ENCODE measurements around the gene PRELP.

GRCh38 chr1:203480525-203481084, 5.0 kb downstream of the PRELP start:
- TF ChIP-seq PRDM10 (tag by site-specific recombination; IDR thresholded peaks at IDR 0.05) (no peak), ZNF416 (tag by site-specific recombination; IDR thresholded peaks at IDR 0.05) (no peak), CTCF (tag by site-specific recombination; IDR thresholded peaks at IDR 0.05) (no peak), REST (tag by site-specific recombination; IDR thresholded peaks at IDR 0.05) (no peak), EGR2 (tag by site-specific recombination; IDR thresholded peaks at IDR 0.05; ENCODE audit: low read depth) (no peak)
